K562 (cell line): ENCODE data around the gene SDHC. TPM values are rescaled to one million over a fixed set of nuclear protein-coding genes. Genes with fewer than 3 reads are reported as not detected.

ENCODE experiments used
- ATAC-seq: fragments of 200-7000 bp; cut with Tn5 transposase; 3 replicates; pipeline ENCODE4 v1.9.1; 2020; ENCODE audit warnings: moderate library complexity
- BruUV-seq: library from RNA; stranded (reverse); fragments of 400-500 nt; replicated peaks from 2 replicates; lab custom pipeline; 2021; lab: Mats Ljungman, UMichigan
- CTCF ChIA-PET: fragments of 300-600 bp; formaldehyde crosslinking; extraction: SDS; loops from one replicate; lab custom pipeline; 2021; ENCODE audit warnings: low intra/inter-chr PET ratio; lab: Yijun Ruan, JAX
- POLR2A ChIA-PET: fragments of 300-600, 350-650 bp; sonication (Branson Sonifier 250); formaldehyde crosslinking; extraction: SDS; loops from one replicate; lab custom pipeline; 2021; ENCODE audit warnings: antibody characterized with exemption, inconsistent platforms; lab: Yijun Ruan, JAX
- DNase-seq, 4 experiments: peaks; one replicate each; pipeline versions ENCODE4 v3.0.0 to v3.0.0-alpha.2; 2011 to 2018; ENCODE audit warnings: low spot score in 3 of 4, mixed read lengths in 3 of 4; ENCODE audit errors: extremely low read depth in 1 of 4
- FAIRE-seq: peaks from 2 replicates; lab custom pipeline; 2011; peaks lifted over from hg19 to GRCh38; lab: Jason Lieb, UNC
- H2AFZ ChIP-seq: 2 replicates; pipeline ENCODE4 v1.6.0; 2011; ENCODE audit warnings: low read depth, low read length, control low read depth, inconsistent platforms
- H3K27ac ChIP-seq: fragments of 200-600 bp; 3 replicates; pipeline ENCODE4 v1.8.0; 2011; ENCODE audit warnings: low read depth, mild to moderate bottlenecking, control low read depth, inconsistent platforms, low read length, moderate library complexity, mixed read lengths; ENCODE audit errors: extremely low read depth
- H3K27me3 ChIP-seq, 2 experiments: fragments of 300-600 bp in 1 of 2; 2 replicates in 1 of 2; 3 replicates in 1 of 2; pipeline versions ENCODE4 v1.6.0 to v1.8.0; 2011; ENCODE audit warnings: inconsistent platforms in 2 of 2, low read length in 2 of 2, mild to moderate bottlenecking in 1 of 2, mixed read lengths in 1 of 2, moderate library complexity in 1 of 2; ENCODE audit not compliant: control insufficient read depth in 2 of 2, insufficient read depth in 2 of 2
- H3K36me3 ChIP-seq: fragments of 300-600 bp; 3 replicates; pipeline ENCODE4 v1.8.0; 2011; ENCODE audit warnings: mild to moderate bottlenecking, low read length, inconsistent platforms; ENCODE audit not compliant: control insufficient read depth, insufficient read depth
- H3K4me1 ChIP-seq, 2 experiments: fragments of 200-600 bp in 1 of 2; replicated peaks in 1 of 2; 2 replicates in 1 of 2; 3 replicates in 1 of 2; pipeline versions ENCODE4 v1.5.1 to v1.8.0; 2011; ENCODE audit warnings: inconsistent platforms in 2 of 2, low read length in 2 of 2, mild to moderate bottlenecking in 1 of 2, mixed read lengths in 1 of 2, moderate library complexity in 1 of 2; ENCODE audit not compliant: control insufficient read depth in 2 of 2, insufficient read depth in 2 of 2
- H3K4me2 ChIP-seq: 2 replicates; pipeline ENCODE4 v1.6.1; 2011; ENCODE audit warnings: low read length, control low read depth, inconsistent platforms, mixed read lengths; ENCODE audit not compliant: insufficient read depth
- H3K4me3 ChIP-seq: fragments of 200-600 bp; sonication (generic), shearing (Covaris generic); 2 replicates; pipeline ENCODE4 v1.5.1; 2016; ENCODE audit warnings: control low read depth, inconsistent platforms
- H3K79me2 ChIP-seq: fragments of 200-600 bp; 3 replicates; pipeline ENCODE4 v1.8.0; 2011; ENCODE audit warnings: low read length, inconsistent platforms; ENCODE audit not compliant: control insufficient read depth, insufficient read depth
- H3K9ac ChIP-seq, 2 experiments: 2 replicates each; pipeline versions ENCODE4 v1.6.0 to v1.6.1; 2011; ENCODE audit warnings: low read depth in 2 of 2, low read length in 2 of 2, control low read depth in 1 of 2, inconsistent platforms in 1 of 2, mild to moderate bottlenecking in 1 of 2, mixed read lengths in 1 of 2; ENCODE audit not compliant: insufficient read depth in 1 of 2
- H3K9me1 ChIP-seq: one replicate; pipeline ENCODE4 v1.6.0; 2011; ENCODE audit warnings: inconsistent platforms, mild to moderate bottlenecking, low read length, moderate library complexity; ENCODE audit not compliant: control insufficient read depth, insufficient read depth
- H3K9me3 ChIP-seq: replicated peaks from 2 replicates; pipeline ENCODE4 v1.5.1; 2011; ENCODE audit warnings: low read depth, low read length, inconsistent platforms; ENCODE audit not compliant: control insufficient read depth, insufficient read depth
- H4K20me1 ChIP-seq: replicated peaks from 2 replicates; pipeline ENCODE4 v1.6.1; 2011; ENCODE audit warnings: low read length, inconsistent platforms, mixed read lengths; ENCODE audit not compliant: control insufficient read depth, insufficient read depth
- CBX5 ChIP-seq: IDR thresholded peaks from 2 replicates; pipeline ENCODE4 v1.6.1; 2014; ENCODE audit warnings: low read depth, borderline replicate concordance
- CSDE1 ChIP-seq, 2 experiments: fragments of 450-650 bp; IDR thresholded peaks; 2 replicates each; pipeline ENCODE4 v1.6.1; 2016; ENCODE audit warnings: mild to moderate bottlenecking in 1 of 2
- PHB2 ChIP-seq: fragments of 450-650 bp; IDR thresholded peaks from 2 replicates; pipeline ENCODE4 v1.6.1; 2017; ENCODE audit warnings: low read depth
- PHTF2 ChIP-seq: fragments of 250-450 bp; sonication (Bioruptor Pico); IDR thresholded peaks from 2 replicates; pipeline ENCODE4 v1.5.0; 2021; ENCODE audit warnings: mild to moderate bottlenecking
- POLR2AphosphoS2 ChIP-seq: IDR thresholded peaks from 2 replicates; pipeline ENCODE4 v1.6.1; 2012; ENCODE audit warnings: low read length, improper control_type of control experiment
- ZNF766 ChIP-seq: fragments of 200-800 bp; sonication (Bioruptor generic); conservative IDR thresholded peaks from 2 replicates; pipeline ENCODE4 v1.6.1; 2016; ENCODE audit warnings: missing genetic modification characterization, missing compliant biosample characterization
- in situ Hi-C: fragments of 300-500 bp; cut with MboI; formaldehyde crosslinking; loops from 4 replicates; pipeline ENCODE4 v1.15.0; 2018; ENCODE audit warnings: inconsistent platforms, mixed read lengths
- intact Hi-C: fragments of 100-400 bp; cut with micrococcal nuclease; formaldehyde crosslinking; loops from 2 replicates; pipeline ENCODE4 v1.14.2; 2022
- polyA plus RNA-seq, 8 experiments: library from polyadenylated mRNA; depleted of rRNA in 4 of 8; stranded (reverse) in 5 of 8; unstranded in 3 of 8; fragments of >200 nt; fragmentation: Nextera tagmentation in 2 of 8; fragmentation: Illumina TruSeq in 1 of 8; extraction: Ambion mirVana in 2 of 8; extraction: Trizol in 1 of 8; gene quantifications; 2 replicates each; pipeline versions ENCODE4 v1.2.1 to v1.2.3, GENCODE V29; 2011 to 2014; ENCODE audit warnings: inconsistent platforms in 1 of 8, missing spikeins in 1 of 8
- total RNA-seq, 7 experiments: library from RNA; depleted of rRNA in 6 of 7; stranded (reverse); fragments of >200 nt in 6 of 7; fragmentation: Illumina TruSeq in 2 of 7; extraction: Trizol in 2 of 7; gene quantifications; 2 replicates each; pipeline versions ENCODE4 v1.2.1 to v1.2.3, GENCODE V29; 2011 to 2021; ENCODE audit warnings: low replicate concordance in 1 of 7
- TF ChIP-seq, protein P1 (sequence below): fragments of 450-650 bp; conservative IDR thresholded peaks from 2 replicates; pipeline ENCODE4 v1.6.1; 2016; ENCODE audit warnings: missing genetic modification characterization, low read depth, mild to moderate bottlenecking, control low read depth, missing compliant biosample characterization
- TF ChIP-seq, protein P2 (sequence below): fragments of 250-450 bp; sonication (Bioruptor Pico); IDR thresholded peaks from 2 replicates; pipeline ENCODE4 v1.6.1; 2021; ENCODE audit warnings: mild to moderate bottlenecking
- TF ChIP-seq, protein P3 (sequence below): fragments of 250-450 bp; sonication (Bioruptor Pico); IDR thresholded peaks from 2 replicates; pipeline ENCODE4 v1.4.0; 2020
- TF ChIP-seq, protein P4 (sequence below): fragments of 450-650 bp; formaldehyde crosslinking; IDR thresholded peaks from 2 replicates; pipeline ENCODE4 v1.4.0; 2022; ENCODE audit warnings: missing genetic modification characterization
- TF ChIP-seq, protein P5 (sequence below): conservative IDR thresholded peaks from 2 replicates; pipeline ENCODE4 v1.6.1; 2011; ENCODE audit warnings: low read depth, mild to moderate bottlenecking, low read length; ENCODE audit not compliant: control insufficient read depth
- TF ChIP-seq, protein P6 (sequence below): sonication (generic); formaldehyde crosslinking; IDR thresholded peaks from 2 replicates; pipeline ENCODE4 v1.8.0; 2022; ENCODE audit warnings: missing genetic modification reagents, mild to moderate bottlenecking, borderline replicate concordance

Gene SDHC
- total and polyA plus RNA-seq, 9 of the 15 experiments (the other 6 are each of a cell fraction or from before 2014, with no cell fraction given): 7.7 to 309 (median 174) TPM

DNA sequence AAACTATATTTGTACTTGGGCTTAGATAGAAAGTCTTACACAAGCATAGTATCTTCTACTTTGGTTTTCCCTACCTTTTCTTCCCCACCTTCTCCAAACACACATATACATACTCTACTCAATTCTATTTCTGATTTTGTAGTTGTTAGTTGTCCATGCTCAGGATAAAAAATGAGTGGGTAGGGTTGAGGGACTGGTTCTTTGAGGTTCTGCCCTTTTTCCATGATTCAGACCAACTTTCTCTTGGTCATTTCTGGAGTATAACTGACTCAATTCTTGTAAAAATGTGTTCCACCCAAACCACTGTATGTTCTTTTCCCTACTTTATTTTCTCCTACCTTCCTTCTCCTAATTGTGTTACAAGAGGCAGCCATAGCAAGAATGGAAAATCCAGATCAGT is 50.2 kb downstream of the SDHC start:
- FAIRE-seq (no peak), DNase-seq (no peak), ATAC-seq (no peak)
- Histone ChIP-seq H4K20me1 (no peaks in the 10 kb centered on the region), H2AFZ (no peak overlapping the region), H3K4me1 (peaks cover 2 to 3% of the 10 kb centered on the region in 2 experiments; a peak in 3 of 5 replicates), H3K9me3 (no peaks in the 10 kb centered on the region), H3K4me3 (no peak overlapping the region), H3K9me1 (no peaks in the 10 kb centered on the region), H3K36me3 (peaks cover 49% of the 10 kb centered on the region), H3K79me2 (0 out of 3 replicates have a peak, but pooled peaks cover 4% of the 10 kb centered on the region), H3K27ac (no peak overlapping the region), H3K9ac (no peak overlapping the region), H3K4me2 (no peak overlapping the region), H3K27me3 (no peaks in the 10 kb centered on the region)
- ChIA-PET POLR2A (interaction anchor here (0.6 kb wide), 1 partner anchor 46 kb away, joined by 3 read pairs; no protein-coding TSS in a partner anchor), CTCF (interaction anchor here (0.5 kb wide), 1 partner anchor 56 kb away, joined by 3 read pairs; no protein-coding TSS in a partner anchor)
- intact Hi-C loops: no loop called here
- in situ Hi-C loops: no loop called here
- BruUV-seq: no TSS peak
- TF ChIP-seq, protein P1, sequence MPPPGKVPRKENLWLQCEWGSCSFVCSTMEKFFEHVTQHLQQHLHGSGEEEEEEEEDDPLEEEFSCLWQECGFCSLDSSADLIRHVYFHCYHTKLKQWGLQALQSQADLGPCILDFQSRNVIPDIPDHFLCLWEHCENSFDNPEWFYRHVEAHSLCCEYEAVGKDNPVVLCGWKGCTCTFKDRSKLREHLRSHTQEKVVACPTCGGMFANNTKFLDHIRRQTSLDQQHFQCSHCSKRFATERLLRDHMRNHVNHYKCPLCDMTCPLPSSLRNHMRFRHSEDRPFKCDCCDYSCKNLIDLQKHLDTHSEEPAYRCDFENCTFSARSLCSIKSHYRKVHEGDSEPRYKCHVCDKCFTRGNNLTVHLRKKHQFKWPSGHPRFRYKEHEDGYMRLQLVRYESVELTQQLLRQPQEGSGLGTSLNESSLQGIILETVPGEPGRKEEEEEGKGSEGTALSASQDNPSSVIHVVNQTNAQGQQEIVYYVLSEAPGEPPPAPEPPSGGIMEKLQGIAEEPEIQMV (tag): no peak
- TF ChIP-seq PHTF2 (CRISPR knock-in tag) (no peak), CBX5 (no peak), ZNF766 (no peak), PHB2 (no peak), CSDE1 (IDR thresholded peaks at IDR 0.05) (no peak), POLR2AphosphoS2 (no peak)
- TF ChIP-seq, protein P2, sequence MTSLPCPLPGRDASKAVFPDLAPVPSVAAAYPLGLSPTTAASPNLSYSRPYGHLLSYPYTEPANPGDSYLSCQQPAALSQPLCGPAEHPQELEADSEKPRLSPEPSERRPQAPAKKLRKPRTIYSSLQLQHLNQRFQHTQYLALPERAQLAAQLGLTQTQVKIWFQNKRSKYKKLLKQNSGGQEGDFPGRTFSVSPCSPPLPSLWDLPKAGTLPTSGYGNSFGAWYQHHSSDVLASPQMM: no peak
- TF ChIP-seq, protein P3, sequence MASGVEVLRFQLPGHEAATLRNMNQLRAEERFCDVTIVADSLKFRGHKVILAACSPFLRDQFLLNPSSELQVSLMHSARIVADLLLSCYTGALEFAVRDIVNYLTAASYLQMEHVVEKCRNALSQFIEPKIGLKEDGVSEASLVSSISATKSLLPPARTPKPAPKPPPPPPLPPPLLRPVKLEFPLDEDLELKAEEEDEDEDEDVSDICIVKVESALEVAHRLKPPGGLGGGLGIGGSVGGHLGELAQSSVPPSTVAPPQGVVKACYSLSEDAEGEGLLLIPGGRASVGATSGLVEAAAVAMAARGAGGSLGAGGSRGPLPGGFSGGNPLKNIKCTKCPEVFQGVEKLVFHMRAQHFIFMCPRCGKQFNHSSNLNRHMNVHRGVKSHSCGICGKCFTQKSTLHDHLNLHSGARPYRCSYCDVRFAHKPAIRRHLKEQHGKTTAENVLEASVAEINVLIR (CRISPR knock-in tag): no peak
- TF ChIP-seq, protein P4, sequence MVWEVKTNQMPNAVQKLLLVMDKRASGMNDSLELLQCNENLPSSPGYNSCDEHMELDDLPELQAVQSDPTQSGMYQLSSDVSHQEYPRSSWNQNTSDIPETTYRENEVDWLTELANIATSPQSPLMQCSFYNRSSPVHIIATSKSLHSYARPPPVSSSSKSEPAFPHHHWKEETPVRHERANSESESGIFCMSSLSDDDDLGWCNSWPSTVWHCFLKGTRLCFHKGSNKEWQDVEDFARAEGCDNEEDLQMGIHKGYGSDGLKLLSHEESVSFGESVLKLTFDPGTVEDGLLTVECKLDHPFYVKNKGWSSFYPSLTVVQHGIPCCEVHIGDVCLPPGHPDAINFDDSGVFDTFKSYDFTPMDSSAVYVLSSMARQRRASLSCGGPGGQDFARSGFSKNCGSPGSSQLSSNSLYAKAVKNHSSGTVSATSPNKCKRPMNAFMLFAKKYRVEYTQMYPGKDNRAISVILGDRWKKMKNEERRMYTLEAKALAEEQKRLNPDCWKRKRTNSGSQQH (CRISPR knock-in tag): no peak
- TF ChIP-seq, protein P5, sequence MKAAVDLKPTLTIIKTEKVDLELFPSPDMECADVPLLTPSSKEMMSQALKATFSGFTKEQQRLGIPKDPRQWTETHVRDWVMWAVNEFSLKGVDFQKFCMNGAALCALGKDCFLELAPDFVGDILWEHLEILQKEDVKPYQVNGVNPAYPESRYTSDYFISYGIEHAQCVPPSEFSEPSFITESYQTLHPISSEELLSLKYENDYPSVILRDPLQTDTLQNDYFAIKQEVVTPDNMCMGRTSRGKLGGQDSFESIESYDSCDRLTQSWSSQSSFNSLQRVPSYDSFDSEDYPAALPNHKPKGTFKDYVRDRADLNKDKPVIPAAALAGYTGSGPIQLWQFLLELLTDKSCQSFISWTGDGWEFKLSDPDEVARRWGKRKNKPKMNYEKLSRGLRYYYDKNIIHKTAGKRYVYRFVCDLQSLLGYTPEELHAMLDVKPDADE: no peak
- TF ChIP-seq, protein P6, sequence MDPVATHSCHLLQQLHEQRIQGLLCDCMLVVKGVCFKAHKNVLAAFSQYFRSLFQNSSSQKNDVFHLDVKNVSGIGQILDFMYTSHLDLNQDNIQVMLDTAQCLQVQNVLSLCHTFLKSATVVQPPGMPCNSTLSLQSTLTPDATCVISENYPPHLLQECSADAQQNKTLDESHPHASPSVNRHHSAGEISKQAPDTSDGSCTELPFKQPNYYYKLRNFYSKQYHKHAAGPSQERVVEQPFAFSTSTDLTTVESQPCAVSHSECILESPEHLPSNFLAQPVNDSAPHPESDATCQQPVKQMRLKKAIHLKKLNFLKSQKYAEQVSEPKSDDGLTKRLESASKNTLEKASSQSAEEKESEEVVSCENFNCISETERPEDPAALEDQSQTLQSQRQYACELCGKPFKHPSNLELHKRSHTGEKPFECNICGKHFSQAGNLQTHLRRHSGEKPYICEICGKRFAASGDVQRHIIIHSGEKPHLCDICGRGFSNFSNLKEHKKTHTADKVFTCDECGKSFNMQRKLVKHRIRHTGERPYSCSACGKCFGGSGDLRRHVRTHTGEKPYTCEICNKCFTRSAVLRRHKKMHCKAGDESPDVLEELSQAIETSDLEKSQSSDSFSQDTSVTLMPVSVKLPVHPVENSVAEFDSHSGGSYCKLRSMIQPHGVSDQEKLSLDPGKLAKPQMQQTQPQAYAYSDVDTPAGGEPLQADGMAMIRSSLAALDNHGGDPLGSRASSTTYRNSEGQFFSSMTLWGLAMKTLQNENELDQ (CRISPR knock-in tag): no peak
